ENCODE measurements around the gene ASIC3. TPM values are rescaled to one million over a fixed set of nuclear protein-coding genes. Genes with fewer than 3 reads are reported as not detected.
"Not testable (repeated sequence)": the region's sequence is repeated elsewhere in the genome, so short reads cannot be mapped to it uniquely, and the experiment has no call there.

The ASIC3 gene
- polyA plus RNA-seq, 2 of the 4 experiments (the other 2 are of a cell fraction) = 4.1 to 9.8 TPM

GRCh38 chr7:151010037-151010306 lies 38.4 kb upstream of the ASIC3 start (continued):
- TF ChIP-seq MAX (IDR thresholded peaks at IDR 0.05) (no peak), NR3C1 (IDR thresholded peaks at IDR 0.05) (no peak)

- TF ChIP-seq NPAS2 (CRISPR knock-in tag; IDR thresholded peaks at IDR 0.05; ENCODE audit: borderline replicate concordance) = no peak
- no peak for TF ChIP-seq BHLHE40 (IDR thresholded peaks at IDR 0.05; ENCODE audit: low read depth, low read length)
- TF ChIP-seq EHMT2 (IDR thresholded peaks at IDR 0.05; ENCODE audit: low read depth) = no peak
- TF ChIP-seq FOSL2 (IDR thresholded peaks at IDR 0.05) = no peak
- no peak for TF ChIP-seq FOSL2 (CRISPR knock-in tag; IDR thresholded peaks at IDR 0.05)
- no peak for TF ChIP-seq POLR2AphosphoS2 (conservative IDR thresholded peaks at IDR 0.05; ENCODE audit: low read length)
- no peak for TF ChIP-seq CTCF (IDR thresholded peaks at IDR 0.05)
- no peak for TF ChIP-seq NR3C1 (IDR thresholded peaks at IDR 0.05)
- no peak for TF ChIP-seq TFCP2L1 (CRISPR knock-in tag; IDR thresholded peaks at IDR 0.05)
- TF ChIP-seq RAD21 (conservative IDR thresholded peaks at IDR 0.05 in 1 of 2, IDR thresholded peaks at IDR 0.05 in 1 of 2) = no peak
- no peak for TF ChIP-seq CBX2 (IDR thresholded peaks at IDR 0.05; ENCODE audit: borderline replicate concordance, low read depth)
- no peak for TF ChIP-seq MAX (IDR thresholded peaks at IDR 0.05)
- TF ChIP-seq MYC (IDR thresholded peaks at IDR 0.05; ENCODE audit: borderline replicate concordance, low read length) = no peak
- TF ChIP-seq RARB (CRISPR knock-in tag; IDR thresholded peaks at IDR 0.05) = no peak
- no peak for TF ChIP-seq ZNF302 (CRISPR knock-in tag; IDR thresholded peaks at IDR 0.05)
- 62% methylated on average over 15 of the region's 18 CpGs for WGBS (ENCODE audit: missing lambda C conversion rate)
- no peak for DNase-seq (ENCODE audit: low read depth in 1 of 2, low spot score in 1 of 2)
- Histone ChIP-seq H3K4me3 (no peak overlapping the region), H3K4me2 (peak overlapping the region; percentile 18; the same call in 2 of the 3 replicates), H3K9me3 (no peaks in the 10 kb centered on the region), H3K27ac (peak overlapping the region in 1 of 2 experiments; percentile 15; a peak in 3 of 6 replicates), H3K4me1 (peaks cover 23% of the 10 kb centered on the region; the same call in 1 of the 3 replicates)
- POLR2A ChIA-PET = no interaction called here
- no peak for FAIRE-seq
- ATAC-seq = peak; percentile 12 to 15; a peak in 2 of 6 replicates
- CTCF ChIA-PET = interaction anchor here (0.7 to 11.2 kb wide), 15 partner anchors 10 to 113 kb away, joined by 3 to 110 read pairs (median 5); partner anchors contain the start of genes ABCB8 and ATG9B
These were observed 37.8 kb upstream of the ASIC3 start for GRCh38 chr7:151010307-151011096.

DNA sequence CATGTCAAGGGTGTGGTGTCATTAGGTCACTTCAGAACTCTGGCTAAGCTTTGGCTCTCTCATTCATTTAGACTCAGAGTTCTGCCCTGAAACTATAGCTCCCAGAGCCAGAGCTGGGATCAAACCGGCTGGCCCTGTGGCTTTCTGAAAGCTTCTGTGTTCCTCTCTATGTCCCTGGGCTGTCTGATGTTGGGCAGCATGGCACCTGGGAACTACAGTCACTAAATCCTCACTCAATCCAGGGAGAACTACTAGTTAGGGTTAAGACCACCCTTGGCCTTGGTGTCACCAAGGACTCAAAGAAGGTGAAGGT lies 37.3 kb upstream of the ASIC3 start:
- TF ChIP-seq RFX5 (IDR thresholded peaks at IDR 0.05) = no peak
- no peak for TF ChIP-seq EP300 (IDR thresholded peaks at IDR 0.05)
- no peak for TF ChIP-seq CBX2 (IDR thresholded peaks at IDR 0.05; ENCODE audit: borderline replicate concordance, low read depth)
- no peak for TF ChIP-seq FOSL2 (IDR thresholded peaks at IDR 0.05)
- no peak for TF ChIP-seq FOSL2 (CRISPR knock-in tag; IDR thresholded peaks at IDR 0.05)
- TF ChIP-seq, protein P1, sequence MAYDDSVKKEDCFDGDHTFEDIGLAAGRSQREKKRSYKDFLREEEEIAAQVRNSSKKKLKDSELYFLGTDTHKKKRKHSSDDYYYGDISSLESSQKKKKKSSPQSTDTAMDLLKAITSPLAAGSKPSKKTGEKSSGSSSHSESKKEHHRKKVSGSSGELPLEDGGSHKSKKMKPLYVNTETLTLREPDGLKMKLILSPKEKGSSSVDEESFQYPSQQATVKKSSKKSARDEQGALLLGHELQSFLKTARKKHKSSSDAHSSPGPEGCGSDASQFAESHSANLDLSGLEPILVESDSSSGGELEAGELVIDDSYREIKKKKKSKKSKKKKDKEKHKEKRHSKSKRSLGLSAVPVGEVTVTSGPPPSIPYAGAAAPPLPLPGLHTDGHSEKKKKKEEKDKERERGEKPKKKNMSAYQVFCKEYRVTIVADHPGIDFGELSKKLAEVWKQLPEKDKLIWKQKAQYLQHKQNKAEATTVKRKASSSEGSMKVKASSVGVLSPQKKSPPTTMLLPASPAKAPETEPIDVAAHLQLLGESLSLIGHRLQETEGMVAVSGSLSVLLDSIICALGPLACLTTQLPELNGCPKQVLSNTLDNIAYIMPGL (CRISPR knock-in tag; IDR thresholded peaks at IDR 0.05; ENCODE audit: borderline replicate concordance) = no peak
- TF ChIP-seq, protein P2, sequence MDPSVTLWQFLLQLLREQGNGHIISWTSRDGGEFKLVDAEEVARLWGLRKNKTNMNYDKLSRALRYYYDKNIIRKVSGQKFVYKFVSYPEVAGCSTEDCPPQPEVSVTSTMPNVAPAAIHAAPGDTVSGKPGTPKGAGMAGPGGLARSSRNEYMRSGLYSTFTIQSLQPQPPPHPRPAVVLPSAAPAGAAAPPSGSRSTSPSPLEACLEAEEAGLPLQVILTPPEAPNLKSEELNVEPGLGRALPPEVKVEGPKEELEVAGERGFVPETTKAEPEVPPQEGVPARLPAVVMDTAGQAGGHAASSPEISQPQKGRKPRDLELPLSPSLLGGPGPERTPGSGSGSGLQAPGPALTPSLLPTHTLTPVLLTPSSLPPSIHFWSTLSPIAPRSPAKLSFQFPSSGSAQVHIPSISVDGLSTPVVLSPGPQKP (IDR thresholded peaks at IDR 0.05; ENCODE audit: low read depth, low read length) = no peak
- TF ChIP-seq KDM1A (IDR thresholded peaks at IDR 0.05; ENCODE audit: low read depth) = no peak
- TF ChIP-seq MAX (IDR thresholded peaks at IDR 0.05) = no peak
- no peak for TF ChIP-seq HOXA7 (CRISPR knock-in tag; IDR thresholded peaks at IDR 0.05)
- no peak for ATAC-seq

DNA sequence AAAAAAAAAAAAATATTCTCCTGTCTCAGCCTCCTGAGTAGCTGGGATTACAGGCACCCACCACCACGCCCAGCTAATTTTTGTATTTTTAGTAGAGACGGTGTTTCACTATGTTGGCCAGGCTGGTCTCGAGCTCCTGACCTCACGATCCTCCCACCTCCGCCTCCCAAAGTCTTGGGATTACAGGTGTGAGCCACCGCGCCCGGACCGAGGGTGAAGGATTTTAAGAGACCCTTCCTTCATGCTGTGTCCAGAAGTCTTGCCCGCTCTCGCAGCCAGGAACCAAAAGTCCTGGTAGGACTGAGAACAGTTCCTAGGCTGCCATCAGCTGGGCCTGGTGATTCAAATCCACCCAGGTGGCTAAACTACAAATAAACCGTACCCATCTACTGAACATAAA lies 36.7 kb upstream of the ASIC3 start:
- H3K27ac ChIP-seq, FAIRE-seq: not testable (repeated sequence)

More for the DNA sequence above, 37.3 kb upstream of the ASIC3 start:
- DNase-seq (ENCODE audit: low read depth in 1 of 2, low spot score in 1 of 2) = no peak
- no peaks in the 10 kb centered on the region for H3K9me3 ChIP-seq
- 67% methylated on average over 1 of the region's 1 CpG for WGBS (ENCODE audit: missing lambda C conversion rate)
- CTCF ChIA-PET = interaction anchor here (0.7 to 4.6 kb wide), 11 partner anchors 8 to 113 kb away, joined by 3 to 36 read pairs (median 4); no protein-coding TSS in a partner anchor
- peaks cover 23% of the 10 kb centered on the region; the same call in 1 of the 3 replicates for H3K4me1 ChIP-seq
- no peak for FAIRE-seq
- H3K27ac ChIP-seq = peak overlapping the region in 1 of 2 experiments; percentile 15; a peak in 2 of 6 replicates
- no peak overlapping the region for H3K4me3 ChIP-seq
- H3K4me2 ChIP-seq = no peak overlapping the region
- POLR2A ChIA-PET = no interaction called here

More for the DNA sequence above, 36.7 kb upstream of the ASIC3 start:
- 89% methylated on average over 12 of the region's 12 CpGs for WGBS (ENCODE audit: missing lambda C conversion rate)
- POLR2A ChIA-PET; ATAC-seq; H3K9me3 ChIP-seq; H3K4me3 ChIP-seq; DNase-seq (ENCODE audit: low read depth in 1 of 2, low spot score in 1 of 2); H3K4me2 ChIP-seq: not testable (repeated sequence)
- H3K4me1 ChIP-seq = peaks cover 23% of the 10 kb centered on the region; the same call in 1 of the 3 replicates
- CTCF ChIA-PET = interaction anchor here (0.7 to 4.6 kb wide), 12 partner anchors 9 to 112 kb away, joined by 3 to 36 read pairs (median 4); no protein-coding TSS in a partner anchor

Measured in A549 (cell line).